KMS-11 (cell line): ENCODE results near the gene INHA.

Experiments
- H2AFZ ChIP-seq: fragments of 200-600 bp; sonication (generic); 2 replicates; pipeline ENCODE4 v1.6.1; 2016; ENCODE audit warnings: antibody characterized with exemption, mixed run types, low read depth
- H3K27ac ChIP-seq: fragments of 200-600 bp; sonication (generic); 2 replicates; pipeline ENCODE4 v1.6.1; 2016; ENCODE audit warnings: mild to moderate bottlenecking, mixed run types
- H3K27me3 ChIP-seq: fragments of 200-600 bp; sonication (generic); 2 replicates; pipeline ENCODE4 v1.6.1; 2017; ENCODE audit warnings: mild to moderate bottlenecking, low read depth, mixed run types, moderate library complexity; ENCODE audit not compliant: insufficient read depth
- H3K36me3 ChIP-seq: fragments of 200-600 bp; sonication (generic); 2 replicates; pipeline ENCODE4 v1.6.1; 2017; ENCODE audit warnings: mild to moderate bottlenecking, mixed run types; ENCODE audit not compliant: insufficient read depth
- H3K4me1 ChIP-seq: fragments of 200-600 bp; sonication (generic); 2 replicates; pipeline ENCODE4 v1.6.1; 2016; ENCODE audit warnings: mild to moderate bottlenecking, low read depth, mixed run types; ENCODE audit not compliant: poor library complexity, severe bottlenecking
- H3K4me2 ChIP-seq: fragments of 200-600 bp; sonication (generic); 2 replicates; pipeline ENCODE4 v1.7.0; 2016; ENCODE audit warnings: mild to moderate bottlenecking, mixed run types
- H3K4me3 ChIP-seq: fragments of 200-600 bp; sonication (generic); IDR thresholded peaks from 2 replicates; pipeline ENCODE4 v1.6.1; 2017; ENCODE audit warnings: low read depth, low read length, mixed read lengths; ENCODE audit not compliant: insufficient read depth
- H3K79me2 ChIP-seq: fragments of 200-600 bp; sonication (generic); 2 replicates; pipeline ENCODE4 v1.6.1; 2016; ENCODE audit warnings: low read depth, mixed run types; ENCODE audit not compliant: insufficient read depth
- H3K9ac ChIP-seq: fragments of 200-600 bp; sonication (generic); 2 replicates; pipeline ENCODE4 v1.6.1; 2016; ENCODE audit warnings: mild to moderate bottlenecking, mixed run types
- H4K20me1 ChIP-seq: fragments of 200-600 bp; sonication (generic); 2 replicates; pipeline ENCODE4 v1.6.1; 2016; ENCODE audit warnings: mild to moderate bottlenecking, mixed run types; ENCODE audit not compliant: insufficient read depth
- CTCF ChIP-seq: fragments of 200-600 bp; sonication (generic); conservative IDR thresholded peaks from 2 replicates; pipeline ENCODE4 v1.6.1; 2017; ENCODE audit warnings: low read depth, mild to moderate bottlenecking, antibody characterized with exemption, low read length, moderate library complexity, mixed read lengths

Gene INHA

GRCh38 chr2:219562049-219563020 is 9.8 kb upstream of the INHA start:
- Histone ChIP-seq H3K9ac (no peak overlapping the region), H3K4me2 (no peak overlapping the region), H3K36me3 (no peaks in the 10 kb centered on the region), H3K27ac (no peak overlapping the region), H4K20me1 (no peaks in the 10 kb centered on the region), H3K79me2 (no peaks in the 10 kb centered on the region), H3K27me3 (peaks cover 85% of the 10 kb centered on the region), H3K4me1 (no peaks in the 10 kb centered on the region), H3K4me3 (no peak overlapping the region), H2AFZ (no peak overlapping the region)
- TF ChIP-seq CTCF, result no peak

- Histone ChIP-seq H3K9ac (no peak overlapping the region), H3K4me3 (no peak overlapping the region), H3K4me2 (no peak overlapping the region), H3K36me3 (no peaks in the 10 kb centered on the region), H3K79me2 (no peaks in the 10 kb centered on the region), H3K27ac (no peak overlapping the region), H3K27me3 (peaks cover 87% of the 10 kb centered on the region), H2AFZ (no peak overlapping the region), H4K20me1 (no peaks in the 10 kb centered on the region), H3K4me1 (no peaks in the 10 kb centered on the region)
- no peak for TF ChIP-seq CTCF
Measured at GRCh38 chr2:219563271-219563928, 8.7 kb upstream of the INHA start.

- H3K79me2 ChIP-seq, result no peaks in the 10 kb centered on the region
- no peak overlapping the region for H3K4me3 ChIP-seq
- H3K4me1 ChIP-seq, result no peaks in the 10 kb centered on the region
- no peak for TF ChIP-seq CTCF
- no peaks in the 10 kb centered on the region for H4K20me1 ChIP-seq
- peaks cover 84% of the 10 kb centered on the region for H3K27me3 ChIP-seq
- no peak overlapping the region for H3K9ac ChIP-seq
- H3K4me2 ChIP-seq, result no peak overlapping the region
- H3K27ac ChIP-seq, result no peak overlapping the region
- H3K36me3 ChIP-seq, result no peaks in the 10 kb centered on the region
- no peak overlapping the region for H2AFZ ChIP-seq
Measured at GRCh38 chr2:219565130-219566080, 6.7 kb upstream of the INHA start.

GRCh38 chr2:219566640-219567039 is 5.5 kb upstream of the INHA start:
- no peak overlapping the region for H3K4me3 ChIP-seq
- TF ChIP-seq CTCF, result no peak
- peaks cover 80% of the 10 kb centered on the region for H3K27me3 ChIP-seq
- no peaks in the 10 kb centered on the region for H3K36me3 ChIP-seq
- no peaks in the 10 kb centered on the region for H3K4me1 ChIP-seq
- H3K9ac ChIP-seq, result no peak overlapping the region
- no peak overlapping the region for H3K27ac ChIP-seq
- no peaks in the 10 kb centered on the region for H3K79me2 ChIP-seq
- H3K4me2 ChIP-seq, result no peak overlapping the region
- H2AFZ ChIP-seq, result no peak overlapping the region
- no peaks in the 10 kb centered on the region for H4K20me1 ChIP-seq
